Right lung (tissue), 5 donors: Measurements from ENCODE around the gene EPHB2. TPM values are rescaled to one million over a fixed set of nuclear protein-coding genes. Genes with fewer than 3 reads are reported as not detected.

Source experiments
- DNase-seq, 2 donors: peaks; one replicate each; pipeline ENCODE4 v3.0.0-alpha.2; 2013
- polyA plus RNA-seq, 5 donors: library from polyadenylated mRNA; unstranded; fragments of 120-200 nt; gene quantifications; one replicate each; pipeline versions ENCODE4 v1.2.1 to v1.2.3, GENCODE V29; 2013; ENCODE audit warnings: inconsistent platforms in 1 of 5, low replicate concordance in 1 of 5; ENCODE audit not compliant: insufficient read length in 5 of 5, insufficient read depth in 1 of 5

The EPHB2 gene
- polyA plus RNA-seq, 5 donors: 14.6 to 20.0 (median 15.1) TPM

DNA sequence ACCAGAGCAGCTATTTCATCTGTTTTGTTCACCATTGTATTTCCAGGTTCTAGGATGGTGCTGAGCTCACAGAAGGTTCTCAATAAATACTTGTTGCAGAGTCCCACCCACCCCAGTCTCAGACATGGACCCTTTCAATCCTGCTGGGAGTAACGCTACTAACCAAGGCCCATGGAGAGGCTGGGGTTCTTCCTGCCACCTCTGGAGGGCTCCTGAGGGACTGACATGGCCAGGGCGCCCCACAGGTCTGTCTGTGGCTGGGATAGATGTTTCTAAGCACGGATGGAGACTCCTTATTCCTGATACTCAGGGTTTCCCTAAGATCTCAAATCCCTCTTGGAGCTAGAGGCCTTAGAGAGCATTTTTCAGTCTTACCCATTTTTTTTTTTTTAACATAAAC lies 87.4 kb downstream of the EPHB2 start:
- no peak for DNase-seq

DNA sequence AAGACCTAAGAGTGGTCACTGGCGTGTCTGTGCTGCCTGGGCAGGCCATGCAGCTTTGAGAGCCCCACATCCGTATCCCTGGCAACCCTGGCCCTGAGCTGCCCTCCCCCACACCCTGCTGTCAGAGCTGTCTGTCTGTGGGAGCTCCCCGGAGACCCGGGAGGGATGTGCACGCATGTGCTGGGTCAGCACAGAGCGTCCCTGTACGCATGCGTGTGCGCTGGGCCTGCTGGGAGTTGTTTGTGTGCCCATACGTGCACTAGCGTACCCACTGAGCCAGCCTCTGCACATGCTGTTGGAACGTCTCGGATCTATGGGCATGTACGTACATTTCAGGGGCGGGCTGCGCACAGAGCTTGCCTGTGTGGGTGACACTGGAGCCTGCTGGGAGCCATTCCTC lies 89.3 kb downstream of the EPHB2 start:
- no peak for DNase-seq

- no peak for DNase-seq
Measured at GRCh38 chr1:22800629-22801028, 90.0 kb downstream of the EPHB2 start.

GRCh38 chr1:22801347-22801746 lies 90.7 kb downstream of the EPHB2 start:
- DNase-seq: no peak

GRCh38 chr1:22801761-22802160 lies 91.1 kb downstream of the EPHB2 start:
- no peak for DNase-seq

GRCh38 chr1:22803833-22804232 lies 93.2 kb downstream of the EPHB2 start:
- no peak for DNase-seq

GRCh38 chr1:22804406-22804805 lies 93.8 kb downstream of the EPHB2 start:
- no peak for DNase-seq

- no peak for DNase-seq
Measured at GRCh38 chr1:22804969-22805671, 94.5 kb downstream of the EPHB2 start.

GRCh38 chr1:22805672-22806038 lies 95.0 kb downstream of the EPHB2 start:
- no peak for DNase-seq

- no peak for DNase-seq
Measured at GRCh38 chr1:22806584-22806983, 95.9 kb downstream of the EPHB2 start.

DNA sequence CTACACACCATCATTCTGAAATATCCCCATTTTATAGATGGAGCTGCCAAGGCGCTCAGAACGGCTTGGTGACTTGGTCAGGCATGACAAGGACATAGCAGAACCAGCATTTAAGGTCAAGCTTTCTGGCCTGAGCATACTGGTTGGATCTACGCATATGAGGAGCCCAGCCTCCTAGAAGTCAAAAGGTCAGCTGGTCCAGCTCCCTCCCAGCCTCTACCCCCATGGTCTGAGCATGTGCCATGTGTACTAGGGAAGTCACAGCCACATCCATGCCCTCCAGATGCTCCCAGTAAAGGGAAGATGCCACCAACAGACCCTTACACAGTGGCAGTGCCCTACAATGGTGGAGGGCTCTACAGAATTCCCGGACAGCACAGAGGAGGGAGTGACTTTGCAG lies 96.7 kb downstream of the EPHB2 start:
- no peak for DNase-seq

- DNase-seq: no peak
Measured at GRCh38 chr1:22808186-22808675, 97.6 kb downstream of the EPHB2 start.

GRCh38 chr1:22808676-22809483 lies 98.2 kb downstream of the EPHB2 start:
- peak in 1 of 2 donors; percentile 55 for DNase-seq

- DNase-seq: no peak
Measured at GRCh38 chr1:22809783-22810182, 99.1 kb downstream of the EPHB2 start.

DNA sequence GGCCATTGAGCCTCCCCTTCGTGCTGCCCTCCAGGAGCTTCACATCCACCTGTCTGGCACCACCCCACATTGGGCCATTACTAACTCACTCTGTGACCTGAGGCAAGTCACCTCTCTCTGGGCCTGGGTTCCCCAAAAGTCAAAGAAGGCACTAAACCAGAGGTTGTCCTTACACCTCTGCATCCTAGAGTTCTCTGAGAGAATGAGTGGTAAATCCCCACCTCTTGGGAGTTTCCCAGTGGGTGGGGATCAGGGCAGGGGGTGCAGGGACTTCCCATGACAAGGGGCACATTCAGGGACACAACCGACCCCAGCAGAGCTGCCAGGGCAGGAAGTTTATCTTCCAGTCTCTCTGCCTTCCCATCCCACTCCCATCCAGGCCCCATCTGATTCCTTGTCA lies 99.7 kb downstream of the EPHB2 start:
- no peak for DNase-seq

DNA sequence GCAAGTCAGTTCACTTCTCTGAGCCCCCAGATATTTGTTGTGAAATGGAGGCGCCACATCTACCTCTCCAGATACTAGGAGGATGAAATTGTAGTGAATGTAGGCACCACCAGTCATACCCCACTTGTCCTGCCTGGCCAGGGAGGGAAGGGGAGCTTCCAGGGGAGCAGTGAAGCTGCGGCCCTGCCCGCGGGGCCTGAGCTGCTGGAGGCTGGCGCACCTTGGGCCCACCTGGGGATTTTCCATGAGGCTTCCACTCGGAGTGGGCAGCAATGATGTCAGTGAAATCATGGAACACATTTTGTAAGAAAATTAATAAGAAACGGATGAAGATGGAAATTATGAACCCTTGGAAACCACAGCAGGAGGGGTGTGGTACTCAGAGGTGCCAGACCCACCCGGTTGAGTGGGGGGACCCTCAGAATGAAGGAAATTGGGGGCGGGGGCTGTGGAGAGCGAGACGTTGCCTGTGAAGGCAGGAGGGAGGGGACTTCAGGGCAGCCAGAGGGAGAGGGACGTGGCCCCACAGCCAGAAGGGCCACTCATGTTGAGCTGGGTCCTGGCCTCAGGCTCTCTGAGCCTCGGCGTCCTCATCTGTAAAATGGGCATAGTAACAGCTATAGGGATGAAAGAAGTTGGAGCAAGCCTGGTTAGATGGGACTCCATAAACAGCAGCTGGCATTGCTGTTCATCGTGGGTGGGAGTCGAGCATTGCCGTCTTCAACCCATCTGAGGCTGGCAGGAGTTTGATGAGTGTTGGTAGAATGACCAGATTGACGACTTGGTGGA lies 101.6 kb downstream of the EPHB2 start:
- DNase-seq: no peak

GRCh38 chr1:22812993-22813790 lies 102.6 kb downstream of the EPHB2 start:
- no peak for DNase-seq

DNA sequence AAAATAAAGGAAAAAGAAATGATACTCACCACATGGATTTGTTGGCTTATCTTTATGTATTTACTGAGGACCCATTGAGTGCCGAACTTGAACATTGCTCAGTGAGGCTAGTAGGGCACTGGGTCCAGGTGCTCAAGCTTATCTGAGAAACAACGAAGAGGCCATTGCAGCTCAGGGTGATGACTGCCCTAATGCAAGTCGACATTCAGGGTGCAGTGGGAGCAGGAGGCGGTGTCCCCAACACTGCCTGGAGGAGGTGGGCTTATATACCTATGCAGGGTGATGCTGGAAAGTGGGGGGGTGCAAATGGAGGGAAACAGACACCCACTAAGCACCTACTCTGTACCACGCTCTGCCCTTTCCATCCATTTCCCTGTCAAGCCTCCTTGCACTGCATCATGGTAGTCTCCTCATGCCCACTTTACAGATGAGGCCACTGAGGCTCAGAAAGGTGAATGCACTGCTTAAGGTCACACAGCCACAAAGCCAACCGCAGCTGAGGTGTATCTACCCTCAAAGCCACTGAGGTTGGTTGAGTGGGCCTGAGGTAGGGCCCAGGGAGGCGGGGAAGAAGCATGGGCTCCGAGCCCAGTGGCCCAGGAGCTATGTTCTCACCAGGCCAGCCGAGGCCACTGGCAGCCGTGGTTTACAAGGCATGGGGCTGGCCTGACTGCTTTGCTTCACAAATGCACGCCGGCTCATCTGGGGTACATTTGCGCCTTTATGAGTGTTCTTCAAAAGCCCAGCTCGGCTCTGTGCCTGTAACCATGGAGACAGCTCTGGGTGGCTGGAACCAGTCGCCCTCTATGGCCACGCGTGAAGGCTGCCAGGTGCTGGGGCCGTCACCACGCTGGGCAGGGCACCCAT lies 103.8 kb downstream of the EPHB2 start:
- DNase-seq: peak; percentile 85 to 86

DNA sequence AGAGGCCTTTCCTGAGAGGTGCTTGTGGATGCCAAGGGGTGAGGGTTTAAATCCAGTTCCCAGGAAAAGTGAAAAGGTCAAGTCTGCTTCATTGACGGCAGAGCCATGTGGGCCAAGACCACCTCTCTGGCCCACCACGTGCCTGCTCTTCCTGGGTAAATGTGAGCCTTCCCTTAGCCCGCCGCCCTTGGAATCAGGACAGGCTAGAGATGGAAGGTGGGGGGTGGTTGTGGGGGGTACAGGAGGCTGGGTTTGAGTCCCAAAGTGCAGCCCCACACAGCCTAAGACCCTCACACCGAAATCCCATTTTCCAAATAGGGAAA lies 104.4 kb downstream of the EPHB2 start:
- no peak for DNase-seq

- DNase-seq: no peak
Measured at GRCh38 chr1:22815421-22816066, 104.9 kb downstream of the EPHB2 start.
